ENCODE data around the gene LAMB3. TPM values are rescaled to one million over a fixed set of nuclear protein-coding genes. Genes with fewer than 3 reads are reported as not detected.

The LAMB3 gene
- total RNA-seq, 2 donors from 2014 or later = 92.5 to 110 TPM

GRCh38 chr1:209619696-209620486, 32.3 kb downstream of the LAMB3 start:
- no peak for DNase-seq
- Histone ChIP-seq H3K36me3 (peaks cover 8% of the 10 kb centered on the region), H3K27ac (no peak overlapping the region), H3K9me3 (no peaks in the 10 kb centered on the region), H3K9ac (ENCODE audit: low read depth in 2 of 2, low read length in 2 of 2) (peak overlapping the region in 1 of 2 donors; percentile 30), H3K27me3 (no peaks in the 10 kb centered on the region), H3K4me1 (no peaks in the 10 kb centered on the region), H3K4me3 (no peak overlapping the region)
- intact Hi-C loops (cut with DNase I) = no loop called here
- TF ChIP-seq, protein P1, sequence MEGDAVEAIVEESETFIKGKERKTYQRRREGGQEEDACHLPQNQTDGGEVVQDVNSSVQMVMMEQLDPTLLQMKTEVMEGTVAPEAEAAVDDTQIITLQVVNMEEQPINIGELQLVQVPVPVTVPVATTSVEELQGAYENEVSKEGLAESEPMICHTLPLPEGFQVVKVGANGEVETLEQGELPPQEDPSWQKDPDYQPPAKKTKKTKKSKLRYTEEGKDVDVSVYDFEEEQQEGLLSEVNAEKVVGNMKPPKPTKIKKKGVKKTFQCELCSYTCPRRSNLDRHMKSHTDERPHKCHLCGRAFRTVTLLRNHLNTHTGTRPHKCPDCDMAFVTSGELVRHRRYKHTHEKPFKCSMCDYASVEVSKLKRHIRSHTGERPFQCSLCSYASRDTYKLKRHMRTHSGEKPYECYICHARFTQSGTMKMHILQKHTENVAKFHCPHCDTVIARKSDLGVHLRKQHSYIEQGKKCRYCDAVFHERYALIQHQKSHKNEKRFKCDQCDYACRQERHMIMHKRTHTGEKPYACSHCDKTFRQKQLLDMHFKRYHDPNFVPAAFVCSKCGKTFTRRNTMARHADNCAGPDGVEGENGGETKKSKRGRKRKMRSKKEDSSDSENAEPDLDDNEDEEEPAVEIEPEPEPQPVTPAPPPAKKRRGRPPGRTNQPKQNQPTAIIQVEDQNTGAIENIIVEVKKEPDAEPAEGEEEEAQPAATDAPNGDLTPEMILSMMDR (IDR thresholded peaks at IDR 0.05) = no peak

- no peaks in the 10 kb centered on the region for H3K27me3 ChIP-seq
- peaks cover 8% of the 10 kb centered on the region for H3K36me3 ChIP-seq
- no peak overlapping the region for H3K27ac ChIP-seq
- TF ChIP-seq, protein P1 (IDR thresholded peaks at IDR 0.05) = no peak
- H3K9ac ChIP-seq (ENCODE audit: low read depth in 2 of 2, low read length in 2 of 2) = no peak overlapping the region
- DNase-seq = no peak
- no peak overlapping the region for H3K4me3 ChIP-seq
- intact Hi-C loops (cut with DNase I) = no loop called here
- H3K9me3 ChIP-seq = no peaks in the 10 kb centered on the region
- no peaks in the 10 kb centered on the region for H3K4me1 ChIP-seq
Observed at GRCh38 chr1:209618756-209619420, 33.3 kb downstream of the LAMB3 start.

GRCh38 chr1:209618291-209618690, 33.9 kb downstream of the LAMB3 start:
- intact Hi-C loops (cut with DNase I) = no loop called here
- H3K9me3 ChIP-seq = no peaks in the 10 kb centered on the region
- H3K4me1 ChIP-seq = no peaks in the 10 kb centered on the region
- peaks cover 8% of the 10 kb centered on the region for H3K36me3 ChIP-seq
- H3K9ac ChIP-seq (ENCODE audit: low read depth in 2 of 2, low read length in 2 of 2) = no peak overlapping the region
- TF ChIP-seq, protein P1 (IDR thresholded peaks at IDR 0.05) = no peak
- H3K27me3 ChIP-seq = no peaks in the 10 kb centered on the region
- DNase-seq = no peak
- no peak overlapping the region for H3K4me3 ChIP-seq
- H3K27ac ChIP-seq = no peak overlapping the region

DNA sequence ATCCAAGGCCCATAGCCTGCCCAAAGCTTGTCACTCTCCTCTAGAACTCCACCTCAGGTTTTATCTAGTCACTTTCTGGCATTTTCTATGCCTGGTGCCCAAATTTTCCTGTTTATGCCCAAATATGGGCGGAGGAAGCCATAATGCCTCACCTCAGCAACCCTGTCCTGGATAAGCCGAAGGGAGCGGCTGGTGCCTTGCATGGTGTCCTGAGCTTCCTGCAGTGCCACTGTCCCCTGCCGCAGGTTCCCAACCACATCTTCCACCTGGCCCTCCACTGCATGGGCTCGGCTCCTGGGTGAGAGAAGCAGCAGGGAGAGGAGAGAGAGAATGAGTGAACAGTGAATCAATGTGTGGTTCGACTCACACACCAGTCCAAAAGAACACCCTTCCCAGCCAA, 34.5 kb downstream of the LAMB3 start:
- no peak for DNase-seq
- no peak overlapping the region for H3K9ac ChIP-seq (ENCODE audit: low read depth in 2 of 2, low read length in 2 of 2)
- TF ChIP-seq, protein P1 (IDR thresholded peaks at IDR 0.05) = no peak
- H3K27me3 ChIP-seq = no peaks in the 10 kb centered on the region
- H3K36me3 ChIP-seq = peaks cover 8% of the 10 kb centered on the region
- no peaks in the 10 kb centered on the region for H3K9me3 ChIP-seq
- no peaks in the 10 kb centered on the region for H3K4me1 ChIP-seq
- intact Hi-C loops (cut with DNase I) = no loop called here
- H3K27ac ChIP-seq = no peak overlapping the region
- no peak overlapping the region for H3K4me3 ChIP-seq

GRCh38 chr1:209617047-209617673, 35.1 kb downstream of the LAMB3 start:
- H3K27me3 ChIP-seq = no peaks in the 10 kb centered on the region
- TF ChIP-seq, protein P1 (IDR thresholded peaks at IDR 0.05) = no peak
- H3K9ac ChIP-seq (ENCODE audit: low read depth in 2 of 2, low read length in 2 of 2) = no peak overlapping the region
- DNase-seq = no peak
- H3K4me3 ChIP-seq = no peak overlapping the region
- peaks cover 8% of the 10 kb centered on the region for H3K36me3 ChIP-seq
- H3K27ac ChIP-seq = no peak overlapping the region
- H3K4me1 ChIP-seq = no peaks in the 10 kb centered on the region
- no peaks in the 10 kb centered on the region for H3K9me3 ChIP-seq
- intact Hi-C loops (cut with DNase I) = no loop called here

All from colonic mucosa (tissue), 4 donors.